Epithelial cell of proximal tubule (primary cell): ENCODE measurements around the gene PDE3A. TPM values are rescaled to one million over a fixed set of nuclear protein-coding genes. Genes with fewer than 3 reads are reported as not detected.

ENCODE experiments used
- DNase-seq: peaks from one replicate; pipeline ENCODE4 v3.0.0-alpha.2; 2011; ENCODE audit warnings: low read depth
- H3K4me3 ChIP-seq: 2 replicates; pipeline ENCODE4 v1.5.1; 2011; ENCODE audit warnings: low read depth, mild to moderate bottlenecking, low read length
- total RNA-seq: library from RNA; depleted of rRNA; stranded (reverse); fragments of >200 nt; gene quantifications from 2 replicates; pipeline ENCODE4 v1.2.3, GENCODE V29; 2015
- TF ChIP-seq, protein P1 (sequence below): conservative IDR thresholded peaks from 2 replicates; pipeline ENCODE4 v1.5.1; 2012; ENCODE audit warnings: low read depth, mild to moderate bottlenecking, low read length

Gene PDE3A
- total RNA-seq, 1 donor from 2014 or later = 1.6 TPM

DNA sequence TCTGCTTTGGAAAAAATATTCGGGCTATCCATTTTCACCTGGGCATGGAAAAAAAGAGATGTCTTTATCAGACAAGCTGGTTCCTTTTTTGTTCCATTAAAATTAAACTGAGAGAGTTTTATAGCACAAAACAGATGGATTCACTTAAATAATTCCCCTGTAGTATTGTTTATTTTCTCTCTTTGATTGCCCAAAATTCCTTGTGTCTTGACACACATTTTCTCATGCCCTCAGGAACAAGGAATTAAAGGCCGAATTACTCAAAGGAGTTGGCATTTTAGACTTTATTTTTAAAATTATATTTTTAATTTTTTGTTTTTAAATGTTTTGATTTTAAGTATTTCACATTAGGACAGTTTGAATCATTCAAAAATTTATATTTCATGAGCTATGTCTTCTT lies 257.2 kb downstream of the PDE3A start:
- no peak for DNase-seq
- TF ChIP-seq, protein P1, sequence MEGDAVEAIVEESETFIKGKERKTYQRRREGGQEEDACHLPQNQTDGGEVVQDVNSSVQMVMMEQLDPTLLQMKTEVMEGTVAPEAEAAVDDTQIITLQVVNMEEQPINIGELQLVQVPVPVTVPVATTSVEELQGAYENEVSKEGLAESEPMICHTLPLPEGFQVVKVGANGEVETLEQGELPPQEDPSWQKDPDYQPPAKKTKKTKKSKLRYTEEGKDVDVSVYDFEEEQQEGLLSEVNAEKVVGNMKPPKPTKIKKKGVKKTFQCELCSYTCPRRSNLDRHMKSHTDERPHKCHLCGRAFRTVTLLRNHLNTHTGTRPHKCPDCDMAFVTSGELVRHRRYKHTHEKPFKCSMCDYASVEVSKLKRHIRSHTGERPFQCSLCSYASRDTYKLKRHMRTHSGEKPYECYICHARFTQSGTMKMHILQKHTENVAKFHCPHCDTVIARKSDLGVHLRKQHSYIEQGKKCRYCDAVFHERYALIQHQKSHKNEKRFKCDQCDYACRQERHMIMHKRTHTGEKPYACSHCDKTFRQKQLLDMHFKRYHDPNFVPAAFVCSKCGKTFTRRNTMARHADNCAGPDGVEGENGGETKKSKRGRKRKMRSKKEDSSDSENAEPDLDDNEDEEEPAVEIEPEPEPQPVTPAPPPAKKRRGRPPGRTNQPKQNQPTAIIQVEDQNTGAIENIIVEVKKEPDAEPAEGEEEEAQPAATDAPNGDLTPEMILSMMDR = no peak
- H3K4me3 ChIP-seq = no peak overlapping the region

DNA sequence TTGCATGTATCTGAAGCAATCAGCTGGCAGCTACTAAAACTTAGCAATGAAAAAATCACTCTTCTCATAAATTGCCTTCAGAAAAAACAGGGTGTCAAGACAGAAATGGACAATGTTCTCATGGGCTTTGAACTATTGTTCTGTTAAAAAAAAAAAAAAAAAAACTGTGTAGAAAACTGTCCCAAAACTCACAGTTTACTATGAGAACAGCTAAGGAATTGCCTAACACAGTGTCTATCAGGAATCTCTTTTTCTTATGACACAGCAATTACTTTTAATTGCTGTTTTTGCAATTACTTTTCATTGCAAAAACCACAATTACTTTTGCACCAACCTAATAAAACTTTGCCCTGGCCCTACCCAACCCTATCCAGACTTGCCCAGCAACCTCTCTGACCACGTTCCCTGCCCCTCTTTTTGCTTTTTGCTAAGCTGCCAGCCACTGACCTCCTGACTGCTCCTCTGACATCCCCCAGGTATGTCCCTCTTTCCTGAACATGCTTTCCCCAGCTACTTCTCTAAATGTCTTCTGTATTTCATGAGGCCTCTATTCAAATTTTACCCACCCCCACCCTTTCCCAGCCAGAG lies 258.8 kb downstream of the PDE3A start:
- no peak for DNase-seq
- TF ChIP-seq, protein P1 = no peak

DNA sequence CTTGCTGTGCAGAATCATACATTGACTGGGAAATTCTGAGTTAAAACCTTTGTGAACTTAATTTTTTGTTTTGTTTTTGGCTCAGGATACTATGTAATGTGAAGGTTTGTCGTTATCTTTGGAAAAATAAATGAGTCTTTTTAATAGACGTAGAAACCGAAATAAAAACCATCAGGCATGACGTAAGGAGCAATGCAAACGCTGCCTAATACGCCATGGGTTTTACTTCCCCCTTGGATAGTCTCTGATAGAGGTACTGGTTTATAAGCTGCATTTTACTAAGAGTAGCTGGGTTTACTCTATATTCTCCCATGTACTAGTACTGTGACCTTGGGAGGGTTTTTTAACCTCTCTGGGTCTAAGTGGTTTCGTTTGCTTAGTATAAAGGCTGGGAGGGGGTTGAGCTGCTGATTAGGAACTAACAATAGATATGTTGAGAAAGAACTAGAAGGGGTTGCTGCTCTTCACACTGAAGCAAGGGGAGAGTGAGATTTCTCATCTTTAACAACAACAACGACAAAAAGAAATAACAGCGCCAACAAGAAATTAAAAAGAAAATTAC lies 260.0 kb downstream of the PDE3A start:
- TF ChIP-seq, protein P1 = no peak
- DNase-seq = no peak
- no peak overlapping the region for H3K4me3 ChIP-seq

More for the DNA sequence above, 258.8 kb downstream of the PDE3A start:
- H3K4me3 ChIP-seq = no peak overlapping the region

DNA sequence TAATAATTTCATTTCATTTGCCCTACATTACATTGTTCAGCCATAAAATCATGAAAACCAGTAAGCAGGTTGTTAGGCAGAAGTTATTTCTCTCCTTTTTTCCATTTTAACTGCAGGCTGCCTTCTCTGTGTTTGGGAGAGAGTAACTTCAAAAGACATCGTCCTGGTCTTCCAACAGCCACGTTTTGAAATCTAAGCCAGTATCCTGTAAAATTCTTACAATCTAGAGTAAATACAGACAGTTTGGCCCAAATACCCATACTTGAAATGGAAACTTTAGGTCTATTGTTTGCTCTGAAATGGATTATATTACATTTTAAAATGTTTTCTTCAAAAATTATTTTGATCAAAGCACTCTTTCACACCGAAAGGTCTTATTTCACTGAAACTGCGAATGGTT lies 260.7 kb downstream of the PDE3A start:
- TF ChIP-seq, protein P1 = no peak
- DNase-seq = no peak

DNA sequence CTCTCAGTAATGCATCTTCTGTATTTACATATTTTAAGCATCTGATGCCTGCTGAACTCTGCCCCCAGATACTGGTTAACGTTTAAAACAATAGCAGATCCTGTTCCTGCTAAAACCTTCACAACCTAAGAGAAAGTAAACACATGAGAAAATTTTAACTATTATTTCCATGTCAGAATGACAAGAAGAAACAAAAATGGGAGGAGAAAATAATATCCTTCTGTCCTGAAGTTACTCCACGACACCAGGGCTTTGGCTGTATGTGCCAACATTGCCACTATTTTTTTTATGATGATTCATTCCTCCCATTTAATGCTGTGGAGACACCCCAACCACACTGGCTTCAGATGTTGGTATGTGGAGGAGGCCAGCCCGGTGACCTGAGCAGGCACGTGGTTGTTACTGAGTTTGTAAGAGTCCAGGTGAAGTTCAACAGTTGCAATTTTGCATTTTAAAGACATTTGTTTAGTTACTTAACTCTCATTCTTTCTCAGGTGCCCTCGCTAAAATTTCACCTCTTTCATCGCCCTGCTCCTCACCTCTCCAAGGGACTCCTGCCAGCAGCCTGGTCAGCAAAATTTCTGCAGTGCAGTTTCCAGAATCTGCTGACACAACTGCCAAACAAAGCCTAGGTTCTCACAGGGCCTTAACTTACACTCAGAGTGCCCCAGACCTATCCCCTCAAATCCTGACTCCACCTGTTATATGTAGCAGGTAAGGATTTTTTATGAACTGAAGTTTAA lies 261.2 kb downstream of the PDE3A start:
- H3K4me3 ChIP-seq = no peak overlapping the region
- TF ChIP-seq, protein P1 = no peak
- peak; percentile 52 for DNase-seq

More for the DNA sequence above, 260.7 kb downstream of the PDE3A start:
- no peak overlapping the region for H3K4me3 ChIP-seq

DNA sequence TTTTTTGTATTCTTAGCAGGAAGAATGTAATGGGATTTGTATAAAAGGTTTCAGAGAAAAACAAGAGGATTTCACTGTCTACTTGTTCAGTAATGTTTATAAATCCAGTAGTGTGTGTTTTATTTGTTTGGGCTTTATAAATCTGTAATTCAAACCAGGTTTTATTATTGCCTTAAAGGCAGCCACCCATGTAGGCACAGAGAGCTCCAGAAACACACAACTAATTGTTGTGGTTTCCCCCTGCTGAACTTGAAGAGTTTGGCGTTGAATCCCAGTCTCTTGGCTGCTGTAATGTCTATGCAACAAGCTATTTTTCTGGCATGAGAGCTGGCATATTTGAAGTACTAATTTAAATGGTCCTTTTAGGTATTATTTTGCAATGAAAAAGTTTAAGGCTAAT lies 263.4 kb downstream of the PDE3A start:
- no peak for DNase-seq
- H3K4me3 ChIP-seq = no peak overlapping the region
- TF ChIP-seq, protein P1 = no peak
